Activated CD4-positive, alpha-beta T cell treated with anti-CD3 and anti-CD28 coated beads, Interleukin-10, Interleukin-2, amounts not matched to agents 100 ng/mL and 50 ng/mL, durations not matched to agents 16 hours and 8 hours (primary cell): Measurements from ENCODE around the gene NCOR1.

Experiments
- DNase-seq: peaks from one replicate; pipeline ENCODE4 v3.0.0-alpha.2; 2020

Gene NCOR1

GRCh38 chr17:16025202-16025601 is 190.1 kb downstream of the NCOR1 start:
- DNase-seq, result no peak

GRCh38 chr17:16023881-16024280 is 191.5 kb downstream of the NCOR1 start:
- DNase-seq, result no peak

- DNase-seq, result no peak
Observed at GRCh38 chr17:16019347-16019746, 196.0 kb downstream of the NCOR1 start.

- DNase-seq, result no peak
Observed at GRCh38 chr17:16013943-16014407, 201.4 kb downstream of the NCOR1 start.

GRCh38 chr17:16007439-16007838 is 207.9 kb downstream of the NCOR1 start:
- peak; percentile 38 for DNase-seq

GRCh38 chr17:16005636-16006035 is 209.7 kb downstream of the NCOR1 start:
- DNase-seq, result no peak

GRCh38 chr17:16003841-16004240 is 211.5 kb downstream of the NCOR1 start:
- no peak for DNase-seq

- DNase-seq, result no peak
Observed at GRCh38 chr17:16002708-16003260, 212.6 kb downstream of the NCOR1 start.

- peak; percentile 63 for DNase-seq
Observed at GRCh38 chr17:16001226-16001897, 214.0 kb downstream of the NCOR1 start.

GRCh38 chr17:15999974-16000827 is 215.1 kb downstream of the NCOR1 start:
- DNase-seq, result no peak

- DNase-seq, result peak; percentile 98
Observed at GRCh38 chr17:15999141-15999973, 216.0 kb downstream of the NCOR1 start, which contains the start of the genes TTC19 and ZSWIM7. TSS of gene TTC19 (plus strand) at chr17:15999824. CDS start at chr17:15999849, 25 bp downstream. TSS of gene ZSWIM7 (minus strand) at chr17:15999704. CDS start at chr17:15999594, 110 bp downstream.

GRCh38 chr17:15998031-15998562 is 217.2 kb downstream of the NCOR1 start:
- DNase-seq, result no peak

- DNase-seq, result no peak
Observed at GRCh38 chr17:15996322-15996721, 219.0 kb downstream of the NCOR1 start.

- DNase-seq, result no peak
Observed at GRCh38 chr17:15981646-15982580, 233.4 kb downstream of the NCOR1 start.

- DNase-seq, result peak; percentile 70
Observed at GRCh38 chr17:15981208-15981607, 234.1 kb downstream of the NCOR1 start.
